Measurements from ENCODE around the gene OTOP2. TPM values are rescaled to one million over a fixed set of nuclear protein-coding genes. Genes with fewer than 3 reads are reported as not detected.
A peak's percentile ranks its signal among the peaks of the same experiment; 100 is the strongest.
"Not testable (repeated sequence)": the region's sequence is repeated elsewhere in the genome, so short reads cannot be mapped to it uniquely, and the experiment has no call there.

The OTOP2 gene
- total RNA-seq, 1 experiment from 2014 or later: not detected

GRCh38 chr17:74968361-74968780, 44.3 kb downstream of the OTOP2 start:
- POLR2A ChIA-PET: interaction anchor here (0.8 to 0.9 kb wide), 2 partner anchors 20 to 43 kb away, joined by 3 read pairs; no protein-coding TSS in a partner anchor
- ATAC-seq: no peak

DNA sequence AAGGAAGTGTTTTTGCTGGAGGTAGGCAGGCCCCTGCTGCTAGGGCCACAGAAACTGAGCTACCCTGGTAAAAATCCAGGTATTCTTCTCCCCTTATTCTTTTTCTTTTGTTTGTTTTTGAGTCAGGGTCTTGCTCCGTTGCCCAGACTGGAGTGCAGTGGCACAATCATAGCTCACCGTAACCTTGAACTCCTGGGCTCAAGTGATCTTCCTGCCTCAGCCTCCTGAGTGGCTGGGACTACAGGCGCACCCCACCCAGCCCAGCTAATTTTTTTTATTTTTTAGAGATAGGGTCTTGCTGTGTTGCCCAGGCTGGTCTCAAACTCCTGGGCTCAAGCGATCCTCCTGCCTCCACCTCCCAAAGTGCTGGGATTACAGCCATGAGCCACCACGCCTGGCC, 45.4 kb downstream of the OTOP2 start:
- ChIA-PET CTCF (interaction anchor here (0.7 to 7.5 kb wide), 3 partner anchors 7 to 107 kb away, joined by 4 to 133 read pairs (median 4); no protein-coding TSS in a partner anchor), POLR2A (interaction anchor here (0.6 kb wide), 1 partner anchor 258 kb away, joined by 6 read pairs; no protein-coding TSS in a partner anchor)
- not testable (repeated sequence) for H3K36me3 Mint-ChIP-seq; DNase-seq (ENCODE audit: low spot score); ATAC-seq; H3K9me3 Mint-ChIP-seq; H3K4me3 Mint-ChIP-seq; H3K27ac Mint-ChIP-seq
- TF ChIP-seq ZNF121 (CRISPR knock-in tag; IDR thresholded peaks at IDR 0.05): peak; percentile 62; the same call in 1 of the 2 replicates
- peaks cover 37% of the 10 kb centered on the region for H3K27me3 Mint-ChIP-seq (ENCODE audit: low read depth)
- peaks cover 12% of the 10 kb centered on the region for H3K4me1 Mint-ChIP-seq

More at GRCh38 chr17:74968361-74968780, 44.3 kb downstream of the OTOP2 start:
- Mint-ChIP-seq H3K9me3 (no peaks in the 10 kb centered on the region), H3K27me3 (ENCODE audit: low read depth) (peaks cover 26% of the 10 kb centered on the region), H3K36me3 (no peaks in the 10 kb centered on the region), H3K27ac (no peak overlapping the region), H3K4me1 (peaks cover 14% of the 10 kb centered on the region), H3K4me3 (no peak overlapping the region)
- CTCF ChIA-PET: interaction anchor here (1.2 to 7.5 kb wide), 7 partner anchors 6 to 106 kb away, joined by 3 to 133 read pairs (median 5); partner anchors contain the start of genes CDR2L, MRPL58 and OTOP2
- TF ChIP-seq ZNF671 (CRISPR knock-in tag; IDR thresholded peaks at IDR 0.05): no peak
- TF ChIP-seq ETV6 (CRISPR knock-in tag; IDR thresholded peaks at IDR 0.05): no peak
- no peak for TF ChIP-seq ZNF232 (CRISPR knock-in tag; IDR thresholded peaks at IDR 0.05)
- TF ChIP-seq ZNF121 (CRISPR knock-in tag; IDR thresholded peaks at IDR 0.05): no peak
- TF ChIP-seq SMAD3 (CRISPR knock-in tag; IDR thresholded peaks at IDR 0.05; ENCODE audit: borderline replicate concordance): no peak
- TF ChIP-seq NR2C2 (CRISPR knock-in tag; IDR thresholded peaks at IDR 0.05): no peak
- TF ChIP-seq ZNF281 (CRISPR knock-in tag; IDR thresholded peaks at IDR 0.05): no peak
- no peak for TF ChIP-seq CBFB (CRISPR knock-in tag; IDR thresholded peaks at IDR 0.05; ENCODE audit: low read depth)
- TF ChIP-seq FOXP1 (CRISPR knock-in tag; IDR thresholded peaks at IDR 0.05; ENCODE audit: borderline replicate concordance): no peak
- no peak for TF ChIP-seq SMAD4 (CRISPR knock-in tag; IDR thresholded peaks at IDR 0.05)
- TF ChIP-seq ZNF263 (CRISPR knock-in tag; IDR thresholded peaks at IDR 0.05; ENCODE audit: low read depth): no peak
- no peak for TF ChIP-seq ELF4 (CRISPR knock-in tag; IDR thresholded peaks at IDR 0.05; ENCODE audit: low read depth)
- DNase-seq (ENCODE audit: low spot score): no peak

- Mint-ChIP-seq H3K27ac (no peak overlapping the region), H3K9me3 (no peaks in the 10 kb centered on the region), H3K4me1 (peaks cover 12% of the 10 kb centered on the region), H3K27me3 (ENCODE audit: low read depth) (peaks cover 46% of the 10 kb centered on the region), H3K4me3 (no peak overlapping the region; the same call in 1 of the 2 replicates), H3K36me3 (no peaks in the 10 kb centered on the region)
- DNase-seq (ENCODE audit: low spot score): no peak
- ChIA-PET CTCF (interaction anchor here (1.9 to 7.5 kb wide), 2 partner anchors 8 to 17 kb away, joined by 10 to 133 read pairs; partner anchors contain the start of gene CDR2L), POLR2A (interaction anchor here (0.6 kb wide), 1 partner anchor 257 kb away, joined by 6 read pairs; no protein-coding TSS in a partner anchor)
- TF ChIP-seq ERG (CRISPR knock-in tag; IDR thresholded peaks at IDR 0.05) (no peak), ZBTB21 (CRISPR knock-in tag; IDR thresholded peaks at IDR 0.05; ENCODE audit: borderline replicate concordance) (no peak), FOXJ3 (CRISPR knock-in tag; IDR thresholded peaks at IDR 0.05; ENCODE audit: borderline replicate concordance) (no peak), SP1 (CRISPR knock-in tag; conservative IDR thresholded peaks at IDR 0.05) (no peak), ZNF396 (CRISPR knock-in tag; IDR thresholded peaks at IDR 0.05; ENCODE audit: borderline replicate concordance) (no peak), E2F1 (CRISPR knock-in tag; IDR thresholded peaks at IDR 0.05) (no peak)
- ATAC-seq: no peak
These were observed 46.3 kb downstream of the OTOP2 start for GRCh38 chr17:74970395-74970794.
